Germinal center (tissue), 1 donor: ENCODE data around the gene GPHN.

Experiments used
- DNase-seq: peaks from one replicate; pipeline ENCODE4 v3.0.0; 2012; ENCODE audit warnings: mixed read lengths, low spot score

Gene GPHN

DNA sequence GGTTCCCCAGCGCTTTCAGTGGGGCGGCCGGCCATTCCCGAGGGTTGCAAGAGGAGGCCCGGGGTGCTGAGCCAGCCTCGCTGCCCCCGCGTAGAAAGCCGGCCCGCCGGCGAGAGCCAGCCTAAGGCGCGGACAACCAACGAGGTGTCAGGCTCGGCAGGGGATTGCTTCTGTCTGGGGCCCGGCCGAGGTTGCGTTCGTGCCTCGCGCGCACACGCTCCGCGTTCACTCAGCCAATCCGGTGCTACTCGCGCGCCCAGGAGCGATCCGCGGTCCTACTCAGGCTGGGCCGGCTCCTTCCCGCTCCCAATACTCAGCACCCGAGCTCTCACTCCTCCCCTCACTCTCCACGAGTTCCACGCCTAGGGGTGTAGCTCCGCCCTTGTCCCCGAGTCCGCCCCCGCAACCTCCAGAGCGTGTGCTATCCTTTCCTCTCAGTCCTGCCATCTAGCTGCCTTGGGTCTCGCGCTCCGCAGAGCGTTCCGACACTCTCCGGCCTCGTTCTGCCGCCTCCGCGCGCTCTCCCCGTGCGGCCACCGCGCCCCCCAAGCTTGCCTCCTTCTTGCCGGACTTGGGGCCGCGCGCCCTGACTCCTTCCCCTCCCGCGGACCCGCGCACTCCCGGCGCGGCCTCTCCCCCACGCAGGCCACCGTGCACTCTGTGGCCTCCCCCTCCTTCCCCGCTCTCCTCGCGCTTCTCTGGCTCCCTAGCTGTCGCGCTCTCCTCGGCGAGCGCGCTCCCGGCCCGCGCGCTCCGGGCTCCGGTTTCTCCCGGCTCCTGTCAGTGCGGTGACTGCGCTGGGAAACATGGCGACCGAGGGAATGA lies at the start of gene GPHN:
Gene GPHN (plus strand): TSS at position 426 of the 825 bp plus-strand sequence.
- peak; percentile 85 for DNase-seq

DNA sequence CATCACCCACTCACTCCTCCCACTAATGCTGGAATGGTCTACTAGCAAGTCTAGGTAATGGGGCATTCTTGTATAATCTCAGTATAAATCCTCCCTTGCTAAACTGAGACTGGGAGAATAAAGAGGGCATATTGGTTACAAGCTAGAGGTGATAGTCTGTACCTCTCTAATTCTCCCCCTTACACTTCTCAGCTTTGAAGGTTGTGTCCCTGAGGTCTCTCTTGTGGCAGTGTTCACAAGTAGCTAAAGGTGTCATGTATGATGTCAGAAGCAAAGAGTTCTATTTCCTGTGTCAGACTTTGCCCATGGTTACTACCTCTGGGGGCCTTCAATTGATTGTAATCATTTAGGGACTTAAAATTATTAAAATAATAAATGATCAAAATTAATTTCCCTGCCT lies 48.3 kb upstream of the GPHN start:
- no peak for DNase-seq

DNA sequence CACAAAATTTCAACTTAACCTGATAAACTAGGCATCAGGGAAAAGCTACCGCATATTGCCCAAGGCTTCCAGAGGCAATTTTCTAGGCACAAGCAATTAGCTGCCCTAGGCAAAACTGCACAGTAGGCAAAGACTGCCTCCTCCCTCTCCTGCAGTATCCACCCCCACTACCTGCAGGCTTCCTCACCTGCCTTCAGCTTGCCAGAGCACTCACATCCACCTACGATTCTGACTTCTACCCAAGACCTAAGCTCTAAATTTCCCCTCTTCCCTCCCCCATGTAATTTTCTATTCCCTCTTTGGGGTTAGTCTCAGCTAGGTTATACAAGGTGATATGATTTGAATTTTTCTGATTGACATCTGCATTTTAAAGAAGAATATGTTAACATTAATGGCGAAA lies 43.7 kb upstream of the GPHN start:
- DNase-seq, result no peak

DNA sequence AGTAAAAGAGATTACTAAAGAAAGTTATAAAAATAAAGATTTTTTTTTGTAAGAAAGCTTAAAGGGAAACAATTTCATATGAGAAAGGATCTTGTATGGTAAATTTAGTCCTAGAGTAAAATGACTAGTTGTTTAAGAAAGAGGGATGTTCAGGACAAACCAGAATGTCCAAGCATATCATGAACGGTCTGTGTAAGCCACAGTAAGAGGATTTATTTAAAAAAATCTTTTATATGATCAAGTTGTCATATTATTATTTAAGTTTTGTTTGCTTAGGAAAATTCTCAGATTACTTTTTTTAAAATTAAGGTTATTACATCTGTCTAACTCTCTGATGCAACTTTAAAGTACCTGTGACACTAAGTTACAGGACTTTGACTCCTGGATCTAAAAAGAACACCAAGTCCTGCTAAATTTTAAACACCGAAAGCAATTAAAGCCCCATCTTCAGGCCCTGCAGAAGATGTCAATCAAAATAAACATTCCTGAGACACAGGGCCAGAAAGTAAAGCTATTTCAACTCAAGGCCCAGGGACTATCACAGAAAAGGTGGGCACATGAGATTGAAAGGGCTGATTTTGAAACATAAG lies 39.1 kb upstream of the GPHN start:
- DNase-seq, result no peak

DNA sequence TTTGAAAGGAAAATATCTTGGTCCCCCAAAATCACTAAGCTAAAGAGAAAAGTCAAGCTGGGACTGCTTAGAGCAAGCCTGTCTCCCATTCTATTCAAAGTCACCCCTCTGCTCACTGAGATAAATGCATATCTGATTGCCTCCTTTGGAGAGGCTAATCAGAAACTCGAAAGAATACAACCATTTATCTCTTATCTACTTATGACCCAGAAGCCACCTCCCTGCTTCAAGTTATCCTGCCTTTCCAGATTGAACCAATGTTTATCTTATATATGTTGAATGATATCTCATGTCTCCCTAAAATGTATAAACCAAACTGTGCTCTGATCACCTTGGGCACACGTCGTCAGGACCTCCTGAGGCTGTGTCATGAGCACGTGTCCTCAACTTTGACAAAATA lies 36.4 kb upstream of the GPHN start:
- DNase-seq, result no peak

DNA sequence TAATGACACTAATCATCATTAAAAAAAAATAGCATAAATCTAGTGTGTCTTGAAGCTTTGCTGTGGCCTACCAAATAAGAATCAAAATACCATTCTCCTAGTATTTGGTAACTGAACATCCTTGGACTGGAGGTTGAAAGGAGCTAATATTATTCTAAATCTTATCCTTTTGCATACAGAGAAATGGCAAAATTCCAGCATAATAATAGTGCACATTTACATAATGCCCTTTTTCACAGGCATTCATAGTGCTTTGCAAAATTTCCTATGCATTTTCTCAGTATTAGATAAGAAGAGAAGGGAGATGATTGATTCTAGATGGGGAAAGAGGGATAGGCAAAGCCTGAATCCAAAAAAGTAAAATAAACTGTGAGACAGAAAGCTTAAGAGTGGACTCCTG lies 35.7 kb upstream of the GPHN start:
- DNase-seq, result no peak

DNA sequence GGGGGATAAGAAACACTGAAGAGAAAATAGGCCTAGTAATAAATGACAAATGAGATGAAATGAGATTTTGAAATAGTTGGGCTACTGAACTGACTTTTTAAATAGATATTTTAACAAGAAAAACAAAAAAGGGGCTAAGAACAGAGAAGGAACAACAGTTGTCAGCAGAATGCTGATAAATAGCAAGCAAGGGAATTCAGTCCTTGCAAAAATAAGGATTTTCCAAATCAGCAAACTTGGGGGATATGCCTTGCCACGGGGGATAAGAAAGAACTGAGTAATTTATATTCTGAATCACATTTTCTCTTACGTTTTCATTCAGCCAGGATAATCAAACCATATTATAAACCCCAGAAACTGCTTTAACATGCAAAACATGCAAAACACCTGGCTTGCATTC lies 34.7 kb upstream of the GPHN start:
- DNase-seq, result no peak

DNA sequence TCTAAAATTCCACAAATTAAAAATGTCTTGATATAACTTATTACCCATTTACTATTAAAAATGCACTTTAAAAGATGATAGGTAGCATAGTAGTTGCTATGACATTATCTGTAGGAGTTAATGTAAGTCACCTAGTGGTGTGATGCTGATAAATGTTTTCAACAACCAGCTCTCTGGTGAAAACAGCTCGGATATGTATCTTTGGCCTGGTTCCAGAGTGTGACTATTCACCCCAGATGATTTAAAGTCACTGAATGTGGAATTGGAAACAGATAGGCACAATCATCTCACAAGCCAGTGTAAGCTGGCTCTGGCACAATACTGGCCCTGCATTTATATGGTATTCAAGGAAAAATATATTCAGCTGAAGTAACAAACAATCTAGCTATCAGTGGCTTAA lies 31.0 kb upstream of the GPHN start:
- no peak for DNase-seq

DNA sequence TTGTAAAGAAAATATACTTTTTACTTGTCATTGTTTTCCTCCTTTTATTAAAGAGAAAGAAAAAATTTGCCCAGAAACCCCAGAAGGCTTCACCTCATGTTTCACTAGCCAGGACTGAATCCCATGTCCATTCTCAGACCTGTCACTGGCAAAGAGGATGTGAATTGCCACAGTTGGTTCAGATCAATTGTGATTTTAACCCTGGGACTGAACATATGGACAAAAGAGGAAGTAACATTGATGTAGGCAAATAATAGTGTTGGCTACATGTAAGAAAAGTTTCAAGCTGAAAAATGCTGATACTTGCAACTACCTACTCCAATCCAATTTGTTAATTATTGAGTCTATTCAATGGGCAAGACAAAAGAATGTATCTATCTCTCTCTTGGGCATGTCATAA lies 30.4 kb upstream of the GPHN start:
- no peak for DNase-seq

DNA sequence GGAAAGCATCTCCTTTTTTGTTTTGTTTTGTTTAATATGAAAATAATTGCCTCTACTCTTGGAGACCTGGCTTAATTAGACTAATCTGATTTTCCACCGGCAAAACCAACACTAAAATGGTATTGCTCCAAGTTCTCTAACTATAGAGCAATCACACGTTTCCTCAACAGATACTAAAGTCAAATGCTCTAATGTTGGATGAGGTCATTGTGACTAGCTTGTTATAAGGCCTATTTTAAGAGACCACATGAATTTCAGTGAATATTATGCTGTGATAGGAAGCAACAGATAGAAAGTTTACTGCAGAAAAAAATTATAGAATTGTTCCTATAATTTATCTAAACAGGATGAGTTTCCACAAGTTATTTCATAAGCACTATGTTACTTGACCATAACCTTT lies 25.1 kb upstream of the GPHN start:
- no peak for DNase-seq

DNA sequence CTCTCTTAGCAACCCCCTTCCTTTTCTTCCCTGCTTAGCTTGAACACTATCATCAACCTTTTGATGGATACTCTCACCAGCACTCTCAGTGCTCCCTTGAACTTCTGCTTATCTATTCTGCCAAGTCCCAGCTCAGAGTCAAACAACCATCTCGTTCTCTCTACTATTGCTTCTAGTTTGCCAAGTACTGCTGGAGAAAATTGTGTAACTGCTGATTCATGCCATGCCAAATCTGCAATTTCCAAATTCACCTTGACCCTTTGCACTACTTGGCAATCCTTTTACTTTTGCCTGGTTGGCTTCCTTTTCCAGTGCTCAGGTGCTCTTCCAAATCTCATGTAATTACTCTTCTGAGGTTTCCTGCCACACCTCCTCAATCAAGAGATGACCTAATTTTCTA lies 24.6 kb upstream of the GPHN start:
- no peak for DNase-seq

DNA sequence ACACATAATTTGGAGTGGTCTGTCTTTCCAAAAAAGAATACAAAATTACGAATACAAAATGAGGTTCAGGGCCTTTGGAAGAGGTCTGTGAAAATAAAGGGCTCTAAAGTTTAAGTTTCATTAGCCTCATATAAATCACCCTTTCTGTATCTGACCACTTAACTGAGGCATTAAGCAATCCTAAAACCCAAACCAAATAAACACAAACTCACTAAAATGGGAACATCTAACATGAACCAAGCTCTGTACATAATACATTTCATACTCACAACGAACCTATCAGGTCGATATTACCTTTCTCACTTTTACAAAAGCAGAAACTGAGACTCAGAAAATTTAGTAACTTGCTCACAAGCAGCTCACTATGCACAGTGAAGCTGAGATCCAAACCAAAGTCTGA lies 22.9 kb upstream of the GPHN start:
- DNase-seq, result no peak

DNA sequence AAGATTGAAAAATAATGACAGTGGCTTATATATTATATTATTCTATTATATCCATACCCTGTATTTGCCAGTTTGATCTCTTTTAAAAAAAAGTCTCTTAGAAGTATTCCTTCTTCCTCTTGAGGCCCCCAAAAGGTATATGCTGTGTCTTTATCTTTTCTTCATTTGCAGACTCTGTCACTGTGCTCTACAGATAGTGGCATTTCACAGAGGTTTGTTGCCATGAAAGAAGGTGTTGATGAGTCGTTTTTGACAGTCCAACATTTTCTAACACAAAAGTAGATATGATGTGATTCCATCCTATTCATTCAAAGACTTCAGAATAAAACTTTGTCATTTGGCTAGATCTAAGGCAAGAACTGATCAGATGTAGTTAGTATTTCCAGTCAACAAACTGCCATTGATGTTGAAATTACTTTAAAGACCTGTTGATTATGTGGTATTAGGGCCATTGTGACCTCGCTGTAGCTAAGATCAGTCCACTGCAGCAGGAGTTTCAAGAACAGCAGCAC lies 22.0 kb upstream of the GPHN start, which contains the start of gene CCDC196:
Gene CCDC196 (plus strand): TSS at position 462 of the 512 bp plus-strand sequence. CDS start 132 bp downstream, outside the sequence.
- DNase-seq, result no peak

DNA sequence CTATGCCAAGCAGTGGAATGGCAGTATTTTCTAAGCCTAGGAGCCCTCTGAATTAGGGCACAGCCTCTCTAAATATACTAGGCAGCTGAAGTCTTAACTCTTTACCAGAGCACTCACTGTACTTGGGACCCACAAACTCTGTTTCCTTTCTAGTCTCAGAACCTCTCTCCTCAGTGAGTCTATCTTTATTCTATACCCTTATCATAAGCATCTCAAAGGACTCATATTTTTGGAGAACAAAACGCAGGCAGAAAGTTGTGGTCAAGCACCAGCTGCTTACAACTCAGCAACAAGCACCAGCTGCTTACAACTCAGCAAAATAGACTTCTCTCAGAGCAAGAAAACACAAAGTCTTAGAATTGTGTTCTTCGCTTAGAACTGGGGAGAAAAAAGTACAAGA lies 20.8 kb upstream of the GPHN start:
- DNase-seq, result no peak

DNA sequence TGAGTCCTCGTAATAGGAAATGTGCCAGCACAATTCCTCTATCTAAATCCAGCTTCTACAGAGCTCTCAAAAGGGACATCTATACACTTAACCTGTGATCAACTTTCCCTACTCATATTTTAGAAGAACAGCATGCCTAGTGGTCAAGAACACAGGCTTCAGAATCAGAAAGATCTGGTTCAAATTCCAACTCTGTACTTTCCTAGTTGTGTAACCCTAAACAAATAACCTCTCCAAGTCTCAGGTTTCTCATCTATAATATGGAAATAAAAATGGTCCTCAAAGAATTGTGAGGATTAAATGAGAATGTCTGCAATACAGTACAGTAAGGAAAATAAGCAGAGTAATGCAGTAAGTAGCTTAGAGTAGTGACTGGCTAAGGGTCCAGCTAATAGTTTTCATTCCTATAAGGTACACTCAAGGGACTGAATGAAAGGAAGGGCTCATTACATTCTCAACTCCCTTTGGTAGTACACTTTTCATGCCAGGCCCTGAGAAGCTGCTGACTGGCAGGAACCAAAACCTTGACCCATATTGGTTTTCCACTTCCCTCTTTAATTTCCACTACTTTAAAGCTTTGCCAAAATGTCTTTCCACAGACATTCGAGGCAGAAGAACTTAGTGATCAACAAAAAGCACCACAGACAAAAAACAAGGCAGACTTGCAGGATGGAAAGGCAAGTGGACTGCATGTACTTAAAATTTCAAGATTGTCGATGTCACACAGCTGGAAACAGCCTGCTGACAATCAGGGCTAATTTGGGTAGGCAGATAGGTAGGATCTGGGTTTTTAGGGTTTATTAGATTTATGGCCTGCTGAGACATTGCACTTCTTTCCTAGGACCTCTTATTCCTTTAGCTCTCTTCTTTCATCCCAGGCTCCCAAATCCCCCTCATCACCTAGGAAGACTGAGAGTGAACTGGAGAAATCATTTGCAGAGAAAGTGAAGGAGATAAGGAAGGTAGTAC lies 17.5 kb upstream of the GPHN start:
- DNase-seq, result no peak

DNA sequence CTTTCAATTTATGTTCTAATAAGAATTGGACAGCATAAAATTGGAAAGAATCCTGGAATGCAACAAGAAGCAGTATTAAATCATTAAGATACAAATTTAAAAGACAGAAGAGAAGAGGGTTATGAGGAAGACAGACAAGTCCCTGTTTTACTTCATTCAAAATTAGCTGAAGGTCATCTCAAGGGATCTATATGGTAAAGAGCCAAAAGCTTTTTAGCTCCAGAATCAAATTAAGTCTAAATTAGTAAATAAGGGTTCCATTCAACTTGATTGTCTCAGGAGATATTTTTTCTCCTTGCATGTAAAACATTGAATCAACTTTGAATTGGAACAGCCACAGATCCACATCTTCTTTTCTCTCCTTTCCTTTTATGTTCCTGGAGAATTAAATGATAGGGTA lies 14.2 kb upstream of the GPHN start:
- no peak for DNase-seq

DNA sequence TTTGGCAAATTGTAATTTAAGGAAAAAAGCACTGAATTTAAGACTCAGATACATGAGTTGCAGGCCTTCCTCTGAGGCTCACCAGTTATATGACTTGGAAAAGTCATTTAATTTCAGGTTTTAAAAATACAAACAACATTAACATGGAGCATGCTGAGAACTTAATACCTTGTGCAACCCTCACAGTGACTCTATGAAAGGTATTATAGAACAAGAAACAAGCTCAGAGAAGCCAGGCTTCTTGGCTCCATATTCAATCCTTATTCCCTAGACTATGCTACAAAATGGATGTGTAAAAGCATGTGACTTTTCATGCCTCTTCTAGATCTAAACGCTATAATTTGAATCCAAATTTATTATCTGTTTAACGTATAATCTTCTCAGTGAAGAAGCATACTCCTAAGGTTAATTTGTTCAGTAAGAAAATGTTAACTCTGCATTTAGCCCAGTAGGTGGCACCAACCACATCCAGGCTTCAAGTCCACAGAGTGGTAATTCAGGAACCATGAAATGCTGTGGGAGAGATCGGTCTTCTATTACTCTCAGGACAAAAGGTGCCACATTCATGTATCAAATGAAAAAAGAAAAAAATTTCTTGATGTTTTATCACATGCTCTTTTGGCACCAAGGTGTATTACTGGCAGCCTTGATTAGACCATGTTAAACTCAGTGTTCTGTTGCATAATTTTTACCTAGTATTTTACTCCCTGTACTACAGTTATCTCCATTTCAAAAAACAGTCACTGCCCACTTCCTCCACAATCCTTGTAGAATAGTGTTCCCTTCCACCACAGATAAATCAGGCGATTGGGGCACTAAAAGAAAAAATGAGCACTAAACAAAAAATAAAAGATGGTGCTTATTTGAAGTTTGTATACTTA lies 12.5 kb upstream of the GPHN start:
- peak; percentile 29 for DNase-seq

DNA sequence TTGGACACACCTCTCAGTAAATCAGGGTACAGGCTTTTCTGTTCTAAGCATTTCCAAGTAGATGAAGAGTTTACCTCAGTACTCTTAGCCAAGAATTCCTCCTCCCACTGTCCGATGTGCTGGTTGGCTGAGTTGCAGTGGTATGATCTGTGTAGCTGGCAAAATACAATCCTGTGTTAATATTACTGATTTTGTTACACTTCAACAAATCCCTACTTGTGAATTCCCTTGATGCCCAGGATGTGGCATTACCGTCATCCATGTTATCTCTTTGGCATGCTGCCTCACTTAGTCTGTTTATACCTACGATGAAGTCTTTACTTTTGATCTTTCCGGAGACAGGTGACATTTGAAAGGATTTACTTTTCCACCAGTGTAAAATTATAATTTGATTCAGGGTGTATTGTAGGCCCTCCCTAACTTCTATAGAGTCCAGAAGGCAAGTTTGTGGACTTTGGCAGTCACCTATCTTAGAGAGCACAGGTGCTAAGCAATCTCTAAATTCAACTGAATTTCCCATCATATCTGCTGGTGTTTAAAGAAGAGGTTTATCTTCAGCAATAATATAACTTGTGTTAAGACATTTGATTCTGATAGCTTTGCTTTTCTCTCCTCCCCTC lies 11.6 kb upstream of the GPHN start:
- DNase-seq, result no peak

DNA sequence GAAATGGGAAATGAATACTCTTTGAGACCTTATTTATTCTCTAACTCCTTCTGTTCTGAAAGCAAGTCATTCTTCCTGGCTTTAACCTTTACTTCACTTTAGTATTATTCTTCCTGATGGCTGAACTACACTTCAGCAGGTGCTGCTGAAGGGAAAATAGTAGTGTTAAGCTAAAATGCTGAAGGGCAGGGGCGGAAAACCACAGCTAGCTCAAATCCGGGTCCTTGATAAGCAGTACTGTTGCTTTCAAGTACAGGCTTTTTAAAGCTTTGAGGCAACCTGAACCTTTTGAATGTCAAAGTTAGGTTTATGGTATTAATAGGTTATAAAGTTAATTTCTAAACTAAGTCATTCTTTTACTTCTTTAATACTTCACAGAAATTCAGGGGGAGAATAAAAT lies 11.0 kb upstream of the GPHN start:
- DNase-seq, result no peak

DNA sequence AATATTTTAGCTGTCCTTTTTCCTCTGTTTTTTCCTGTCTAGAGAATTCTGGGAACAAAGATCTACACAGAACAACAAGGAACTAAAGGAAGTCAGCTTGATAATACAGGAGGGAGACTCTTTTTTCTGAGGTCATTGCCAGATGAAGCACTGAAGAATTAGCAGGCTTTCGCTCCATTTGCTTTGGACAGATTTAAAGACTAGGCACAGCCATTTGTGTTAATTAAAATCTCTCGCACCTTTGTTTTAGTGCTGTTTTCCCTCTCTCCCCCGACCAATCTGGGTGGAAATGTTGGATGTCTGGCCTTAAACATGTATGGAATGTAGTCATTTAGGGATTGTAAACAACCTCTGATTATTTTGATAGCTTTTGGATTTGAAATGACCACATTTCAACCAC lies 9.6 kb upstream of the GPHN start:
- DNase-seq, result no peak

DNA sequence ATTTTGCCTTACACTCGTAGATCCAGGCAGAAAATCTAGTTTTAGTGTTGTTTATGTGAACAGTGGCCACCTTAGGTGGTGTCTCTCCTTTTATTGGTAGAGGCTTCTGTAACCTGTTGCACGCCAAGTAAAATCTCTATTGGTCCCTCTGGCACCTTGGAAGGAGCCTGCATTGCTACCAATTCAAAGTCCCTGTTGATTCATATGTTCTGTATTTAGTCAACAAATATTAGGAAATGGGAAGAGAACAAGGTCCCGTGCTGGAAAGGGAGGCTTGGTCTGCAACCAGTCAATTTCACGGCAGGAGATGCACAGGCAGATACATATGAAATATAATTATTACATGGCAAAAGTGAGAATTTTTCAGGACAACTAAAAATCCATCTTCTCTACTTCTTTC lies 6.4 kb upstream of the GPHN start:
- no peak for DNase-seq
